ENCODE results near the gene KIAA0753. TPM values are rescaled to one million over a fixed set of nuclear protein-coding genes. Genes with fewer than 3 reads are reported as not detected.
A peak's percentile ranks its signal among the peaks of the same experiment; 100 is the strongest.

KIAA0753 gene
- 16.1 and 18.4 TPM in 2 replicates for total RNA-seq (2014; rRNA removed; shearing (Covaris generic))

DNA sequence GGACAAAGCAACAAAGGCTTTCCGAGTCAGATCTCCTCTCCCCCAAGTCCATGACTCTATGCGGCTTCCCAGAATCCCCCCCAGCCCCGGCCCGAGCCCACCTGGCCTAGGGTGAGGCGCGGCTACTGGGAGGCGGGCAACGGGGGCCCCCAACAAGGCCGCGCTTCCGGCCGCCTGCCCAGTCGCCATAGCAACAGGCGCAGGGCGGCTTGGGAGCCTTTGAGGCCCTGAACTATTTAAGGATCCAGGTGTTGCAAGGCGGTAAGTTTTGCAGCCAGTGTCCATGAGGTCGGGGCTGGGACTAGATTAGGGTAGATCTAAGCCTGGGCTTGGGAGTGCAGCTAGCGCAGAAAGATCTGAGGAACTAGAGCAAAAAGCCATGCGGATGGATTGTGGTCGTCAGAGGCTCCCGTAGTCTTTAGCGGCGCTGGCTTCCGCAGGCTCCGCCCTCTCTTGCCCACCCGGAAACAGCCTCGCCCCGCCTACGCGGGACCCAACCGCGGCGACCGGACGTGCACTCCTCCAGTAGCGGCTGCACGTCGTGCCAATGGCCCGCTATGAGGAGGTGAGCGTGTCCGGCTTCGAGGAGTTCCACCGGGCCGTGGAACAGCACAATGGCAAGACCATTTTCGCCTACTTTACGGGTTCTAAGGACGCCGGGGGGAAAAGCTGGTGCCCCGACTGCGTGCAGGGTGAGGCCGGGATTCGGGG, at the start of gene KIAA0753, which contains the start of gene TXNDC17:
Gene KIAA0753 (minus strand): TSS at position 176 of the 711 bp plus-strand sequence. CDS start 5,608 bp downstream, outside the sequence.
Gene TXNDC17 (plus strand): TSS at position 525 of the 711 bp plus-strand sequence. CDS start 23 bp downstream, at position 548.
- DNase-seq (ENCODE audit: low read depth) = peak; percentile 96

DNA sequence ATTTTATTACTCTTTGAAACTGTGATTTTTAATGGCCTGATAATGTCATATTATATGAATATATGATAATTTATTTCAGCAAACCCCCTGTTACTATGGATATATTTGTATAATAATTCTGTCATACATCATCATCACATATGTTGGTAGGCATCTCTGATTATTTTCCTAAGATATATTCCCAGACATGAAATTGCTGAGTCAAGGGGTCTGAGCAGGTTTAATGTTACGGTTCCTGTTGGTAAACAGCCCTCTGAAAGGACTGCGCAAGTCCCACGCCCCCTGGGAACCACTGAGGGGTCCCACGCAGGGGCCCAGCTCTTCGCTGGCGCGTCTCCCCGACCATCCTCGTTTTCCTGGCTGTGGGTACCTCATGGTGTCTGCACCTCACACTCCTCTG, 48.4 kb upstream of the KIAA0753 start:
- DNase-seq (ENCODE audit: low read depth) = no peak

GRCh38 chr17:6686026-6686425, 45.5 kb upstream of the KIAA0753 start:
- DNase-seq (ENCODE audit: low read depth) = no peak

DNA sequence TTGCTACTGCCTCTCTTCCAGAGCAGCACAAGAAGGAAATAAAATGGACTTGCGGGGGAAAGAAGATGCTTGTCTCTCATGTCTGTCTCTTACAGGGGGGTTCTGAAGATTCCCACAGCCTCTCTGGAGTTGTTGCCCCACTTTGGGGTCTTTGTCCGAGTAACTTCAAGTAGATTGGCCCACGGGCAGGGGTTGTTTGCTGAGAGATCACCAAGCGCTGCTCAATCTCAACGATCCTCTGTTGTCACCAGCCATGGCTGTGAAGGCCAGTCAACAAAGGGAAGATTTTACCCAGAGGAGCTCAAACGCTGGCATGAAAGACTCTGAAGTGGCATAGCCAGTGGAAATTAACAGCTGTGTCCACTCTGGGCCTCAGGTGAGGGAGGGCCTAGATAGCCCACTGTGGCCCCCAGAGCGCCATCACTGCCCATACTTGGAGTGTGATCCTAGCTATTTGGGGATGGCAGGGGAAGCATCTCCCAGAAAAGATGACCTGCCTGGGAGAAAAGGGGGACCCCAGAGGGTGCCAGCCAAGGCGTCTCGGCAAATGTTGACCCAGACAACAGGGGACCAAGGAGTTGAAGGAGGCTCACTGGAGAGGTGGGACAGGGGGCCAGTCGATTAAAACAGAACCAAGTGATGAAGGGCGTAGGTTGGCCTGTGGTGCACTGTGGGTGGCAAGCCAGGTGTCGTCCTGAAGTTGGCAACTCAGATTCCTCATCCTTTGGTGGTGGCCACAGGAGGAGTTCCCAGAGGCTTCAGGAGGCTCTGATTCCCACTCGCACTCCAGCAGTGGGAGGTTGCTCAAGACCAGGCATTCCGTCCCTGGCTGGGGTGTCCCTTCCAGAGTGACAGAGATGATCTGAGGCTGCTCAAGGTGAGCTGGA, 44.6 kb upstream of the KIAA0753 start:
- DNase-seq (ENCODE audit: low read depth) = no peak

DNA sequence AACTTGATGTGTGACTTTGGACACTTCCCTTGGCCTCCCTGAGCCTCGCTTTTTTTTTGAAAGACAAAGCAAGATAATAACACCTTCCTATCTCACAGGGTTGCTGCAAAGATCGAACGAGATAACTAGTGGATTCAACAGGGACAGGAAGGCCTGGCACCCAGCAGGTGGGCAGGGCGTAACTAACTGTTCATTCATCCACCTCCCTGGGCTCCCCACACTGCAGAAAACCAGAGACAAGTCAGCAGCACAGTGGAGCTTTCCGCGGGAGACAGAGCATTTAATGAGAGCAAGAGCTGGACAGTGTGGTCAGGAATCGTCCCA, 43.9 kb upstream of the KIAA0753 start:
- DNase-seq (ENCODE audit: low read depth) = no peak

- no peak for DNase-seq (ENCODE audit: low read depth)
Observed at GRCh38 chr17:6683730-6684459, 43.4 kb upstream of the KIAA0753 start.

- no peak for DNase-seq (ENCODE audit: low read depth)
Observed at GRCh38 chr17:6683081-6683684, 42.7 kb upstream of the KIAA0753 start.

DNA sequence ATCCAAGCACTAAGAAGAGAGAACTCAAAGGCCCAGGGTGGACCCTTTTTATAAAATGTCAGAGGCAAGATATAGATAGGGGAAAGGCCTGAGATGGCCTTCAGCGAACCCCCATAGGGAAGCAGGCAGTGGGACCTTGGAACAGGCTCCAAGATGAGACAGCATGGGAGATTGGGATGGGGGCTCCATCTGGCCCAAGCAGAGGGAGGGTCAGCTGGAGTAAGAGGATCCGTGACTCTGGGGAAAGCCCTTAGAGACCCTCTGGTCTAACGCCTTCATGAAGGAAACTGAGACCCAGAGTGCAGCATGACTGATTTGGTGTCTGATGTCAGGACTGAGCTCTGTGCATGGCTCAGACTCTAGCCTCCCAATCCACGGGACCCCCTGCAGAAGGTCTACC, 41.8 kb upstream of the KIAA0753 start:
- DNase-seq (ENCODE audit: low read depth) = no peak

DNA sequence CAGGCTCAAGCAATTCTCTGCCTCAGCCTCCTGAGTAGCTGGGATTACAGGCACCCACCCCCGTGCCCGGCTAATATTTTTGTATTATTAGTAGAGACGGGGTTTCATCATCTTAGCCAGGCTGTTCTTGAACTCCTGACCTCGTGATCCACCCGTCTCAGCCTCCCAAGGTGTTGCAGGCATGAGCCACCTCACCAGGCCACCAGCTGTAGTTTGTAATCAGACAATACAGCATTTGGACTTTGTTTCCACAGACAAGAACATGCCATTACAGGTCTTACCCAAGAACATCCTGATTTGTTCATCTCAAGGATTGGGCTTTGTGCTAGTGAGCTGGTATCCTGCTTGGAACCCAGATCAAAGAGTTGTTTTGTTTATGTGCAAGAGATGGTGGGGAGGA, 41.2 kb upstream of the KIAA0753 start:
- DNase-seq (ENCODE audit: low read depth) = no peak

GRCh38 chr17:6681176-6681575, 40.7 kb upstream of the KIAA0753 start:
- DNase-seq (ENCODE audit: low read depth) = no peak

- DNase-seq (ENCODE audit: low read depth) = no peak
Observed at GRCh38 chr17:6679241-6679640, 38.7 kb upstream of the KIAA0753 start.

DNA sequence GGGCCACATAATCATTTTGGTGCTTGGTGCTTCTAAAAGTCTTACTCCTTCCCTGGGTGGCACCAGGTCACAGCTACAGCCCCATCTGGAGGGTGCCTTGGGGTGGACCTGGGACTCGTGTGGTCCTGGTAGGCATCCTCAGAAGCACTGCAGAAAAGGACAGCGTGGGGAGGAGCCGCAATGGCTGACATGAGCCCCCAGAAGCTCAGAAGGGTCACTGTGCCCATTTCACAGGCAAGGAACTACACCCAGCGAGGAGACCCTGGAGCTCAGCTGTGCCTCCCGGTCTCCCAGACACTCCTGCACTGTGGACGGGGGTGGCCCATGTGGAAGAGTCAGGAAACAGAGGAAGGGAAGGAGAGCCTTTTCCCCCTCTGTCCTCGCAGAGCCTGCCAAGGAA, 37.4 kb upstream of the KIAA0753 start:
- DNase-seq (ENCODE audit: low read depth) = no peak

DNA sequence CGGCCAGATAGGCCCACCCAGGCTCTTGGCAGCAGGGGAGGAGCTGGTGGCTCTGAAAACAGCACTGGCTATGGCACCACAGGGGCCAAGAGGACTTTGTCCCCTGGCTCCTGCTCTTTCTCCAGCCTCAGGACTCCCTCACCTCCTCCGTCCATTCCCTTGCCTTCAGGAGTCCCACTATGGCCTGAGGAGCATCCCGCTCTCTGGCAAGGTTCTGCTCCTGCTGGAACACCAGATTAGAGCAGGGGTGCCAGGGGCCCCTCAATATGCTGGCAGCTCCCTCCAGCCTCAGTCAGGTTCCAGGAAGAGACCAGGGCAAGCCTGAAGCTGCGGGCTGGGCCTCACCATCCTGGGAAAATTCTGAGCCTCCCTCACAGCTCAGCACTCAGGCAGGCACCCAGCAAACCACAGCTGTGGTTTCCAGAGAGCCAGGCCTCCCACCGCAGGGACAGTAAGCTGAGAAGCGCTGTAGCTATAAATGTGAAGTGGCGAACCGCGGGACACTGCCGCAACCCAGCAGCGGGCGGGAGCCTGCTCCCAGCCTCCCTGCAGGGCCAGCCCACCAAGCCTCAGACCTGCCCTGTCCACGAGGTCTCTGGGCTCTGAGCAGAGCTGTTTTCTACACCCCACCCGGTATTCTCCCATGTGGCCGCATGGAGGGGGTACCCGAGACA, 36.8 kb upstream of the KIAA0753 start:
- peak; percentile 89 for DNase-seq (ENCODE audit: low read depth)

- no peak for DNase-seq (ENCODE audit: low read depth)
Observed at GRCh38 chr17:6676802-6677157, 36.3 kb upstream of the KIAA0753 start.

DNA sequence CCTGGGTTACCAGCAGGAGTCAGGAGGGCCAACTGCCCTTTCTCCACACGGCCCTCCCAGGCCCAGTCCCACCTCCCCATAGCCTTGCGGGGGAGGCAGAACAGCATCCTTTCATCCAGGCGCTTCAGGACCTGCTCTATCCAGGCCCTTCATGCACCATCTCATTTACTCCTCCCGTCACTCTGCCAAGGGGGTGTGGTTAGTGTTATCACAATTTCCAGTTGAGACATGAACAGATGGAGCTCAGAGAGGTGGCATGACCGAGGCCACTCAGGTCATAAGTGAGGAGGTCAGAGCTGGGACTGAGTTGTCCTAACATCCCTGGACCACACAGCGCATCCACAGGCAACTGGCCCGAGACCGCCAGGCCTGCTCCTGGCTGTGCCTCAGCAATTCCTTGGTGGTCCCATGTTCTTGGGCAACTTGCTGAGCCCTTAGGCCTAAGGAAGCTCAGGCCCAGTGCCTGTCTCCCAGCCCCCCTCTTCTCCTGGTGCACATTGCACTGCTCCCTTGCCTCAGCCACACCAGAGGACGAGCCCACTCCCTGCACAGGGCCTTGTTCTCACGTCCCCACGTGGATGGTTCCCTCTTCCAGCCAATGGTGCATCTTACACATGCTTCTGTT, 34.8 kb upstream of the KIAA0753 start:
- no peak for DNase-seq (ENCODE audit: low read depth)

GRCh38 chr17:6674586-6674985, 34.1 kb upstream of the KIAA0753 start:
- no peak for DNase-seq (ENCODE audit: low read depth)

- no peak for DNase-seq (ENCODE audit: low read depth)
Observed at GRCh38 chr17:6671431-6671830, 30.9 kb upstream of the KIAA0753 start.

- no peak for DNase-seq (ENCODE audit: low read depth)
Observed at GRCh38 chr17:6670999-6671398, 30.5 kb upstream of the KIAA0753 start.

- no peak for DNase-seq (ENCODE audit: low read depth)
Observed at GRCh38 chr17:6670571-6670970, 30.1 kb upstream of the KIAA0753 start.

DNA sequence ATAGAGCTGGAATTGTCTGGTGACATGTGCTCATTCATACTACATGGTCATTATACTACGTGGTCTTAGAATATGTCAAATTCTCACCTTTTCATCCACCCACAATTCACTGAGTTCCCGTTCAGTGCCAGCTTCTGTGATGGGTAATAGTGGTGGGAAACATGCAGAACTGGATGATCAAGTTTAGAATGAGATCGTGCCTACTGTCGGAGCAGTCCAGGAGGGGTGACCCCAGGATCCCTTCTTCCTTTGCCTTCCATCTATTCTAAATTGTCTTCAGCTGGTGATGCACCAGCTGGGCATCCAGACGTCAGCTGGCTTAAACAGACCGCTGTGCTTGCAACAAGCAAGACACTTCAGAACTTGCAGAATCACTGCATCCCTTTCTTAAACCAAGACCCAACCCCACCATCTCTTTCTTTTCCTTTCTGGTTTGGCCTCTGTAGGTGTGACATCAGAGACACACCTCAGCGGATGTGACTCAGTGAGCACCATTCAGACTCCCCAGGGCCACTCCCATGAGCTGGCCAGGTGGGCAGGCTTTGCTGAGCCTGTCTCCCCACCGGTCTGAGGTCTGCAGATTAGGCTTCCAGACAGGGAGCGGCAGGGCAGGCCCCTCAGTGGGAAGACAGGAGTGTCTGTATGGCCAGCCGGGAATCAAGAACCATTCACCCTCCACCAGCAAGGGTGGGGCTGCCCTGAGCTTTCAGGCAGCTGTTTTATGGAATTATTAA, 29.1 kb upstream of the KIAA0753 start:
- peak; percentile 44 for DNase-seq (ENCODE audit: low read depth)
